ENCODE measurements around the gene MEIOB.

Gene MEIOB

GRCh38 chr16:1820096-1820945, 51.6 kb downstream of the MEIOB start:
- no peak for TF ChIP-seq FOXP2 (optimal IDR thresholded peaks at IDR 0.05; ENCODE audit: borderline replicate concordance, extremely low read depth, extremely low read length, insufficient read depth)
- no peak for TF ChIP-seq SIN3A (IDR thresholded peaks at IDR 0.05; ENCODE audit: borderline replicate concordance, insufficient read depth, low read length)
- no peak for TF ChIP-seq TAF1 (IDR thresholded peaks at IDR 0.05; ENCODE audit: borderline replicate concordance, insufficient read depth, low read length)
- TF ChIP-seq POLR2AphosphoS5 (IDR thresholded peaks at IDR 0.05; ENCODE audit: low read depth, low read length), result no peak
- no peak for TF ChIP-seq REST (IDR thresholded peaks at IDR 0.05; ENCODE audit: insufficient read depth in 1 of 2, low read depth in 2 of 2, low read length in 2 of 2)

GRCh38 chr16:1819611-1820010, 52.4 kb downstream of the MEIOB start:
- TF ChIP-seq FOXP2 (optimal IDR thresholded peaks at IDR 0.05; ENCODE audit: borderline replicate concordance, extremely low read depth, extremely low read length, insufficient read depth) (no peak), POLR2AphosphoS5 (IDR thresholded peaks at IDR 0.05; ENCODE audit: low read depth, low read length) (no peak), SIN3A (IDR thresholded peaks at IDR 0.05; ENCODE audit: borderline replicate concordance, insufficient read depth, low read length) (no peak), REST (IDR thresholded peaks at IDR 0.05; ENCODE audit: insufficient read depth in 1 of 2, low read depth in 2 of 2, low read length in 2 of 2) (no peak), TAF1 (IDR thresholded peaks at IDR 0.05; ENCODE audit: borderline replicate concordance, insufficient read depth, low read length) (no peak)

GRCh38 chr16:1818873-1819525, 53.0 kb downstream of the MEIOB start:
- TF ChIP-seq FOXP2 (optimal IDR thresholded peaks at IDR 0.05; ENCODE audit: borderline replicate concordance, extremely low read depth, extremely low read length, insufficient read depth) (no peak), SIN3A (IDR thresholded peaks at IDR 0.05; ENCODE audit: borderline replicate concordance, insufficient read depth, low read length) (no peak), REST (IDR thresholded peaks at IDR 0.05; ENCODE audit: insufficient read depth in 1 of 2, low read depth in 2 of 2, low read length in 2 of 2) (no peak), TAF1 (IDR thresholded peaks at IDR 0.05; ENCODE audit: borderline replicate concordance, insufficient read depth, low read length) (no peak), POLR2AphosphoS5 (IDR thresholded peaks at IDR 0.05; ENCODE audit: low read depth, low read length) (no peak)

GRCh38 chr16:1818204-1818872, 53.6 kb downstream of the MEIOB start:
- TF ChIP-seq FOXP2 (optimal IDR thresholded peaks at IDR 0.05; ENCODE audit: borderline replicate concordance, extremely low read depth, extremely low read length, insufficient read depth) (no peak), REST (IDR thresholded peaks at IDR 0.05; ENCODE audit: insufficient read depth in 1 of 2, low read depth in 2 of 2, low read length in 2 of 2) (no peak), TAF1 (IDR thresholded peaks at IDR 0.05; ENCODE audit: borderline replicate concordance, insufficient read depth, low read length) (no peak), SIN3A (IDR thresholded peaks at IDR 0.05; ENCODE audit: borderline replicate concordance, insufficient read depth, low read length) (no peak), POLR2AphosphoS5 (IDR thresholded peaks at IDR 0.05; ENCODE audit: low read depth, low read length) (no peak)
